Tibial artery (tissue), 4 donors: Measurements from ENCODE around the gene SERBP1.
A peak's percentile ranks its signal among the peaks of the same experiment; 100 is the strongest.
"Not testable (repeated sequence)": the region's sequence is repeated elsewhere in the genome, so short reads cannot be mapped to it uniquely, and the experiment has no call there.

Experiments used
- DNase-seq, 2 donors: peaks; one replicate each; pipeline ENCODE4 v3.0.0-alpha.2; 2019
- H3K27ac ChIP-seq, 2 donors: fragments of 200-600 bp; sonication (generic) in 1 of 2; 1 replicate in 1 of 2; 2 replicates in 1 of 2; pipeline ENCODE4 v1.5.1; 2018 to 2019; ENCODE audit warnings: mild to moderate bottlenecking in 1 of 2
- H3K27me3 ChIP-seq, 2 donors: fragments of 200-600 bp; sonication (generic) in 1 of 2; one replicate each; pipeline versions ENCODE4 v1.5.1 to v1.6.0; 2016 to 2019
- H3K36me3 ChIP-seq, 3 donors: fragments of 200-600 bp; sonication (generic) in 2 of 3; one replicate each; pipeline ENCODE4 v1.5.1; 2016 to 2019; ENCODE audit warnings: mild to moderate bottlenecking in 2 of 3
- H3K4me1 ChIP-seq, 4 donors: fragments of 200-600 bp; sonication (generic) in 2 of 4; 1 replicate in 3 of 4; 2 replicates in 1 of 4; pipeline ENCODE4 v1.5.1; 2016 to 2019
- H3K4me3 ChIP-seq, 2 donors: fragments of 200-600 bp; sonication (generic) in 1 of 2; 1 replicate in 1 of 2; 2 replicates in 1 of 2; pipeline ENCODE4 v1.5.1; 2018 to 2019; ENCODE audit warnings: mild to moderate bottlenecking in 2 of 2
- H3K9me3 ChIP-seq, 3 donors: fragments of 200-600 bp; sonication (generic) in 1 of 3; one replicate each; pipeline ENCODE4 v1.5.1; 2016 to 2019
- CTCF ChIP-seq, 2 experiments: fragments of 200-600 bp in 1 of 2; fragments of 450-650 bp in 1 of 2; IDR thresholded peaks; one replicate each; pipeline ENCODE4 v1.5.1; 2017 to 2019; ENCODE audit warnings: antibody characterized with exemption in 2 of 2, mild to moderate bottlenecking in 1 of 2, moderate library complexity in 1 of 2
- intact Hi-C: fragments of 100-400 bp; cut with DNase I; formaldehyde crosslinking; loops from one replicate; pipeline ENCODE4 v1.15.0; 2023; ENCODE audit warnings: low total_unique reads

Gene SERBP1

GRCh38 chr1:67451815-67452214 lies 21.6 kb upstream of the SERBP1 start:
- H3K36me3 ChIP-seq = no peaks in the 10 kb centered on the region
- no peak overlapping the region for H3K27ac ChIP-seq
- H3K4me1 ChIP-seq = no peaks in the 10 kb centered on the region
- intact Hi-C loops = no loop called here
- TF ChIP-seq CTCF (IDR thresholded peaks at IDR 0.05) = no peak
- H3K4me3 ChIP-seq = no peak overlapping the region
- DNase-seq = no peak
- H3K9me3 ChIP-seq = no peaks in the 10 kb centered on the region
- no peaks in the 10 kb centered on the region for H3K27me3 ChIP-seq

- Histone ChIP-seq H3K27me3 (no peaks in the 10 kb centered on the region), H3K27ac (no peak overlapping the region), H3K9me3 (no peaks in the 10 kb centered on the region), H3K4me3 (no peak overlapping the region), H3K4me1 (no peaks in the 10 kb centered on the region), H3K36me3 (no peaks in the 10 kb centered on the region)
- no peak for DNase-seq
- intact Hi-C loops = no loop called here
- TF ChIP-seq CTCF (IDR thresholded peaks at IDR 0.05) = no peak
These were observed 21.2 kb upstream of the SERBP1 start for GRCh38 chr1:67451356-67451755.

GRCh38 chr1:67446893-67447292 lies 16.7 kb upstream of the SERBP1 start:
- H3K9me3 ChIP-seq = no peaks in the 10 kb centered on the region
- DNase-seq = no peak
- H3K27ac ChIP-seq = no peak overlapping the region
- H3K4me3 ChIP-seq = no peak overlapping the region
- peaks cover 0 to 5% (median 0%) of the 10 kb centered on the region in 4 donors for H3K4me1 ChIP-seq
- H3K27me3 ChIP-seq = no peaks in the 10 kb centered on the region
- H3K36me3 ChIP-seq = no peaks in the 10 kb centered on the region
- TF ChIP-seq CTCF (IDR thresholded peaks at IDR 0.05) = no peak
- intact Hi-C loops = no loop called here

- intact Hi-C loops, DNase-seq, H3K27me3 ChIP-seq, H3K9me3 ChIP-seq, H3K36me3 ChIP-seq, H3K4me3 ChIP-seq, H3K27ac ChIP-seq: not testable (repeated sequence)
- peaks cover 0 to 14% (median 8%) of the 10 kb centered on the region in 4 donors for H3K4me1 ChIP-seq
These were observed 15.8 kb upstream of the SERBP1 start for GRCh38 chr1:67446014-67446413.

GRCh38 chr1:67441739-67442281 lies 11.6 kb upstream of the SERBP1 start:
- no peak for DNase-seq
- no peak for TF ChIP-seq CTCF (IDR thresholded peaks at IDR 0.05)
- H3K4me3 ChIP-seq = no peak overlapping the region
- peaks cover 0 to 25% (median 13%) of the 10 kb centered on the region in 4 donors for H3K4me1 ChIP-seq
- intact Hi-C loops = no loop called here
- no peaks in the 10 kb centered on the region for H3K36me3 ChIP-seq
- no peaks in the 10 kb centered on the region for H3K9me3 ChIP-seq
- no peaks in the 10 kb centered on the region for H3K27me3 ChIP-seq
- H3K27ac ChIP-seq = peak overlapping the region; percentile 50 to 60

- Histone ChIP-seq H3K4me1 (peaks cover 0 to 25% (median 13%) of the 10 kb centered on the region in 4 donors), H3K36me3 (no peaks in the 10 kb centered on the region), H3K4me3 (no peak overlapping the region), H3K9me3 (no peaks in the 10 kb centered on the region), H3K27me3 (no peaks in the 10 kb centered on the region), H3K27ac (peak overlapping the region; percentile 50 to 60)
- intact Hi-C loops = no loop called here
- TF ChIP-seq CTCF (IDR thresholded peaks at IDR 0.05) = no peak
- DNase-seq = peak; percentile 60 to 77
These were observed 11.0 kb upstream of the SERBP1 start for GRCh38 chr1:67441183-67441582.
